ENCODE results near the gene GPR162. TPM values are rescaled to one million over a fixed set of nuclear protein-coding genes. Genes with fewer than 3 reads are reported as not detected.

GPR162 gene
- polyA plus RNA-seq, 6 donors from 2014 or later: not detected

DNA sequence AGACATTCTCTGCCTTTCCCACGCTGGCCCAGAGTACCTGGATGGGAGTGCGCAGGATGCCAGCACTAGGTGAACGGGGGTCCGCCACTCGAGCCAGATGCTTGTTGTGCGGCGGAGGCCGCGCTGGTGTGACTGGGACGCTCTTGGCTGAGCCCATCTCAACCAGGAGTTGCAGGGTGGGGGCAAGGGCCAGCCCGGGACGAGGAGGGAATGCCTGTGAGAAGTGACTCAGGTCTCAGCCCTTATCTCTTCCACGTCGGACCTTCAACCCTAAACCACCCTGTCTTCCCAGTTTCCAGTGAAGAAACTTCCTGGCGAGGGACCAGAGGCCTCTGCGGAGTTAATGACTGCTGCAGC, 29.2 kb downstream of the GPR162 start:
- H3K36me3 Mint-ChIP-seq: peaks cover 2 to 3% of the 10 kb centered on the region in 2 donors
- H3K27me3 Mint-ChIP-seq: no peaks in the 10 kb centered on the region
- H3K27ac Mint-ChIP-seq: peak overlapping the region in 3 of 6 donors; percentile 81 to 100 (median 98)
- peak overlapping the region in 4 of 8 donors; percentile 76 to 99 (median 86) for H3K4me3 Mint-ChIP-seq
- H3K9me3 Mint-ChIP-seq: no peaks in the 10 kb centered on the region
- ATAC-seq (ENCODE audit: low read depth in 2 of 2) (no peak), DNase-seq (no peak)
- peaks cover 22 to 33% (median 30%) of the 10 kb centered on the region in 3 donors for H3K4me1 Mint-ChIP-seq

DNA sequence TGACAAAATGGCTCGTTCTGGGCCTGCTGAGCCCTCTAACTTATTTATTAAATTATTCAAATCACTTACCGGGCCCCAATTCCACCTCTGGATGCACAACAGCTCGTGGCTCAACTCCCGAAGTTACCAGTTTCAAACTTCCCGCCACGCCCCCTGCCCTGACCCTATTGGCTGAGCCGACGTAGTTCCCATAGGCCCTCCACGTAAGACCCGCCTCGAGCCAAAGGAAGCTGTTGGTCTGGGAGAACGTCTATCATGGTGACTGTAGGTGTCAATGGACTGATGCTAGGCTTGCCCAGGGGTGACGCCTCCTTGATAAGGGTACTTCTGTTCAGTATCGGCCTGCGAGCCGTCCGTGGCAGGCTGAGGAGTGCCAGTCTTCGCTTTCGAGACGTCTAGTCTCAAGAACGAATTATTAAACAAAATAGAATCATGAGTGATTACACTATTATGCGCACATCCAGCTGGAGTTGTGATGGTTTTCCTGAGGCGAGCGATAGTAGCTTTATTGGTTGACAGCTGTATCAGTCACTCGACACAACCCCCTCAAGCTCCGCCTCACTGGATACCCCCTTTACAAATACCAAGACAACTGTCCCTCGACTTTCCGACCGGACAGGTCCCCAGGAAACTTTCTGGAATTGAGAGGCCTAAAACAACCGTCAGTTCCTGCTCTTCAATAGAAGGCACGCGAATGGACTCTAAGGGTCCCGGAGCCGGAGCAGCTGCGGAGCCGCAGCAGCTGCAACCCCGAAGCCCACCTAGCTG, 29.7 kb downstream of the GPR162 start, which contains the start of gene CDCA3:
Gene CDCA3, minus strand, starts transcription at position 134 of the 768 bp plus-strand sequence. CDS start 334 bp downstream, outside the sequence.
- Mint-ChIP-seq H3K4me3 (peak within 1 kb of the TSS; percentile 83 to 100 (median 97)), H3K9me3 (no peaks in the 10 kb centered on the region), H3K36me3 (peaks cover 4 to 8% of the 10 kb centered on the region in 2 donors), H3K27ac (peak within 1 kb of the TSS; percentile 81 to 100 (median 100)), H3K27me3 (no peaks in the 10 kb centered on the region), H3K4me1 (peaks cover 22 to 33% (median 32%) of the 10 kb centered on the region in 3 donors)
- peak; percentile 54 to 58 for ATAC-seq (ENCODE audit: low read depth in 2 of 2)
- DNase-seq: peak; percentile 89

DNA sequence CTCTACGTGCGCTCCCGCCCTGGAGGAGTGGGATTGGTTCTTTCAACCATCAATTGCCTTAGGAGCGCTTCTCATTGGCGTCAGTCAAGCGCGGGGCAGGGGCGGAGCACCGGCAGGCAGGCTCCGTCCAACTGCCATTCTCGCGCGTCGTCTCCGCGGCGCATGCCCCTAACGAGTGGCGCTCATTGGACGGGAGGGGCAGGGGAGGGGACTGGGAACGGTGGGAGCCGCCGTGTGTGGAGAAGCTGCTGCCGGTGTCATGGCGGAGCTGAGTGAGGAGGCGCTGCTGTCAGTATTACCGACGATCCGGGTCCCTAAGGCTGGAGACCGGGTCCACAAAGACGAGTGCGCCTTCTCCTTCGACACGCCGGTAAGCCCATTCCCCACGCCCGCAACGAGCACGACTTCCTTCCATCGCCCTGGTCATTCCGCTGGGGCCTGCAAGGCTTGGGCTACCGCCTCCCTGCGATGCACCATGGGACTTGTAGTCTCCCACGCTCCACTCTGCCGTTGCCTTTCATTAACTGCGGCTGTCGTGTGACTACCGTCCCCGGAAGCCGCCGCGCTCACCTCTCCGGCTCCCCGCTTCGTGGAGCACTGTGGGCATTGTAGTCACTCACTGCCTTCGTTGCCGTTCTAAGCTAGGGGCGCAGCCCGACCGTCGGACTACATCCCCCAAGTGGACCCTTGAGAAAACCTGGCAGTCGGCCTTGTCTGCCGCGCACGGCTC, 30.5 kb downstream of the GPR162 start, which contains the start of gene USP5:
Gene USP5, plus strand, starts transcription at position 230 of the 730 bp plus-strand sequence. Its CDS starts 30 bp downstream, at position 260.
- Mint-ChIP-seq H3K4me3 (peak within 1 kb of the TSS; percentile 83 to 100 (median 97)), H3K27me3 (no peaks in the 10 kb centered on the region), H3K4me1 (peaks cover 22 to 33% (median 32%) of the 10 kb centered on the region in 3 donors), H3K9me3 (no peaks in the 10 kb centered on the region), H3K27ac (peak within 1 kb of the TSS; percentile 81 to 100 (median 100)), H3K36me3 (peaks cover 4 to 11% of the 10 kb centered on the region in 2 donors)
- ATAC-seq (ENCODE audit: low read depth in 2 of 2): peak; percentile 75 to 77
- DNase-seq: peak; percentile 98

DNA sequence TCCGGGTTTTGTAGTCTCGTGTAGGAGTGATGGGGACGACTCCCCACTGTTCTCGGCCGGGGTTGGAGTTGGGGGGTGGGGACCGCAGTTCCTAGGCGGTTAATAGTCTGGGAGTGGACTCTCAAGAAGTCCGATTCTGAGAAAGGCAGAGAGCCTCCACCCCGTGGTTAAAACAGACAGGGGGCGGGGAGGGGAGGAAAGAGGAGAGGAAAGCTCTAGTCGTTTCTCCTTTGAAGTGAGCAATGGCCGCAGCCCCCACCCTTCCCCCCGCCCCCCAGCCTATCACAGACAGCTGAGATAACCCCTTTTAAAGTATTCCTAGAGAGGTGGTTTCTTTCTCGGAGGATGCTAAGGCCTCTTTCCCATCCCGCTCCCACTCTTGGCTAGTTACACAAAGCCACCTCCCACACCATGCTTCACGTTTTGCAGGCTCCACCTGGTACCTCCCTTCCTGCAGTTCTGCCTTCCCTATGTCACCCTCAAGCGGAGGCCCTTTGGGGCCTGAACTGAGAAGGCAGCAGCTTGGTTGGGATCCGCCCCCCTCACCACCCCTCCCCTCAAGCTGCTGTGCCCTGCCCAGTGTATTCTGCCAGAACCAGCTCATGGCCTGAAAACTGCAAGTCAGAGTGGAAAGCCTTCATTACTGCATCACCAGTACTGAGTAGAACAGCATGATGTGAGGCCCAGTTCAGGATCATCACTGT, 31.2 kb downstream of the GPR162 start:
- ATAC-seq (ENCODE audit: low read depth in 2 of 2): no peak
- DNase-seq: no peak

DNA sequence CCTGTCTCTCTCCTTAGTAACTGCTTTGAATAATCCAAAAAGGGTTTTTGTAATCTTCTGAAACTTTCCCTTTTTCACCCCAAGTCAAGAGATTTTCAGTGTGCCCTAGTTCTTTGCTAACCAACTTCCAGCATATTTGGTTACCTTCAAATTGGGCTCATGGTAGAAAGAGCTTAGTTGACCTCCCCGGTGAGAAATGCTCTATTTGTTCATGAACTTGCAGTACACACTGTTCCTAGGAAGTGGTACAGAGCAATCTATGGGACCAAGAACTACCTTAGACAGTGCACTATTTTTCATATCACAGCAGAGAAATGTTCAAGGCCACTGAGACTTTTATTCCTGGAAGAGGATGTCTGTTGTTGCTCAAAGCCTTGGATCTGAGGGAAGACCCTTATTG, 32.0 kb downstream of the GPR162 start:
- Mint-ChIP-seq H3K27ac (peak overlapping the region in 2 of 6 donors; percentile 34 to 89), H3K27me3 (no peaks in the 10 kb centered on the region), H3K4me1 (peaks cover 22 to 36% (median 33%) of the 10 kb centered on the region in 3 donors), H3K4me3 (peak overlapping the region in 6 of 8 donors; percentile 23 to 99 (median 62)), H3K36me3 (peaks cover 11 to 23% of the 10 kb centered on the region in 2 donors), H3K9me3 (no peaks in the 10 kb centered on the region)
- DNase-seq (no peak), ATAC-seq (ENCODE audit: low read depth in 2 of 2) (no peak)

More for the DNA sequence above, 31.2 kb downstream of the GPR162 start:
- no peaks in the 10 kb centered on the region for H3K27me3 Mint-ChIP-seq
- peaks cover 6 to 18% of the 10 kb centered on the region in 2 donors for H3K36me3 Mint-ChIP-seq
- H3K4me1 Mint-ChIP-seq: peaks cover 22 to 36% (median 33%) of the 10 kb centered on the region in 3 donors
- H3K4me3 Mint-ChIP-seq: peak overlapping the region; percentile 83 to 100 (median 97)
- peak overlapping the region; percentile 81 to 100 (median 100) for H3K27ac Mint-ChIP-seq
- no peaks in the 10 kb centered on the region for H3K9me3 Mint-ChIP-seq

DNA sequence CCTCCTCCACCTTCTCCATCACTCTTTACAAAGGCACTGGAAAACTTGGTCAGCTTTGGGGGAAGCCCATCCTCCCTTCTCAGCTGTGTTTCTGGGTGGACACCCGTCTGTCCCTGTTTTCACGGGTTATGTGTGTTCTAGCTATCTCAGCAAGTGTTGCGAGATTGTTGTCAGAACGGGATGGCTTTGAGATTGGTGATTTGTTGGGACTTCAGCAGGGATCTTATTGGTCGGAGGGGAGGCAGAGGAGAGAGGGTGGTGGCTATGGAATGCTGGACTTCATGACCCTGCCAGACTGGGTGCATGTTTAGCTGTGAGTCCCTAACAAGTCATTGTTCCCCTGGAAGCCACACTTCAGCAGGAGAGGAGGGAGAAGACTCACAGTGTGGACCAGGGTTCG, 32.4 kb downstream of the GPR162 start:
- DNase-seq: no peak
- peaks cover 22 to 36% (median 33%) of the 10 kb centered on the region in 3 donors for H3K4me1 Mint-ChIP-seq
- no peak for ATAC-seq (ENCODE audit: low read depth in 2 of 2)
- H3K27me3 Mint-ChIP-seq: no peaks in the 10 kb centered on the region
- H3K4me3 Mint-ChIP-seq: peak overlapping the region in 4 of 8 donors; percentile 26 to 99 (median 62)
- no peaks in the 10 kb centered on the region for H3K9me3 Mint-ChIP-seq
- H3K36me3 Mint-ChIP-seq: peaks cover 11 to 23% of the 10 kb centered on the region in 2 donors
- peak overlapping the region in 2 of 6 donors; percentile 63 to 82 for H3K27ac Mint-ChIP-seq

DNA sequence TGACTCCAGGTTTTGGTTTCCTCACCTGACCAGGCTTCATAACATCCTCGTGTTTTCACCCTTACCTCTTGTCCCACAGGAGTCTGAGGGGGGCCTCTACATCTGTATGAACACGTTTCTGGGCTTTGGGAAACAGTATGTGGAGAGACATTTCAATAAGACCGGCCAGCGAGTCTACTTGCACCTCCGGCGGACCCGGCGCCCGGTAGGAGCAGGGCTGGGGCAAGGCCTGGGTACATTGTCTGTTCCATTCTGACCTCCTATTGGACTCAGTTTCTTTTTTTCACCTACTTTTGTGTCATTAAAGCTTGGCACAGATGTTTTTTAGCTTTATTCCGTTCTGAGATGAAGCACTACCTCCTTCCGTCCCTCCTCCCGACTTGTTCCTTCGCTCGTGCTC, 33.7 kb downstream of the GPR162 start:
- ATAC-seq (ENCODE audit: low read depth in 2 of 2): no peak
- Mint-ChIP-seq H3K27ac (no peak overlapping the region), H3K9me3 (no peaks in the 10 kb centered on the region)

DNA sequence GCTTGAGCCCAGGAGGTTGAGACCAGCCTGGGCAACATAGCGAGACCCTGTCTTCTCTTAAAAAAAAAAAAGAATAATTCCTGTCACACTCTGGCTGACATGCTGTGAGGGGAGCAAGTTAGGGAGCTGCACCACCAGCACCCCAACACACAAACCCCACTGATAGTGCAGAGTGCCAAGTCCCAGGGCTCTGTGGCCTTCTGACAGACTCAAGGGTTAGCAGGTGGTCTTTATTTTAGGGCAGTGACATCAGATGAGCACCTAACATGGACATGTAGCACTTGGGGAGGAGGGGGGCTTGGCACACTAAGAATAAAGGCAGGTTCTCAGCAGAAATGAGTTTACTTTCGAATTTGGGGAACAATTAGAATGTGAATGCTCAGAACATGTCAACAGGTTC, 37.2 kb downstream of the GPR162 start:
- Mint-ChIP-seq H3K27ac (no peak overlapping the region), H3K9me3 (no peaks in the 10 kb centered on the region), H3K4me1 (peaks cover 4 to 16% (median 5%) of the 10 kb centered on the region in 3 donors), H3K36me3 (peaks cover 21 to 42% of the 10 kb centered on the region in 2 donors), H3K27me3 (no peaks in the 10 kb centered on the region), H3K4me3 (no peak overlapping the region)
- DNase-seq: no peak
- no peak for ATAC-seq (ENCODE audit: low read depth in 2 of 2)

More for the DNA sequence above, 33.7 kb downstream of the GPR162 start:
- DNase-seq: no peak
- H3K4me1 Mint-ChIP-seq: peaks cover 22 to 30% (median 26%) of the 10 kb centered on the region in 3 donors
- no peaks in the 10 kb centered on the region for H3K27me3 Mint-ChIP-seq
- peaks cover 12 to 23% of the 10 kb centered on the region in 2 donors for H3K36me3 Mint-ChIP-seq
- H3K4me3 Mint-ChIP-seq: peak overlapping the region in 1 of 8 donors; percentile 2

DNA sequence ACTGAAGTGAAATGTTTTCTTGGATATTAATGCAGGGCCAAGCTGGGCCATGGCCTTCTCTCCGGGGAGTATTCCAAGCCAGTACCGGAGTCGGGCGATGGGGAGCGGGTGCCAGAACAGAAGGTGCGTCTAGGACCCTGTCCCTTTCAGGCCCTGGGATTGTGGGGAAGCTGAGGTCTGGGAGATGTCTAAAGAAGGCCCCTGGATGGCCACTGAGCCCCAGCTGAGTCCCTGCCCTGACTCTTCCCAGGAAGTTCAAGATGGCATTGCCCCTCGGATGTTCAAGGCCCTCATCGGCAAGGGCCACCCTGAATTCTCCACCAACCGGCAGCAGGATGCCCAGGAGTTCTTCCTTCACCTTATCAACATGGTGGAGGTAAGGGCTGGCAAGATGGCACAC, 38.5 kb downstream of the GPR162 start:
- DNase-seq: no peak
- Mint-ChIP-seq H3K27ac (no peak overlapping the region), H3K36me3 (peaks cover 27 to 48% of the 10 kb centered on the region in 2 donors), H3K4me3 (no peak overlapping the region), H3K4me1 (peaks cover 0 to 13% (median 0%) of the 10 kb centered on the region in 3 donors), H3K27me3 (no peaks in the 10 kb centered on the region), H3K9me3 (no peaks in the 10 kb centered on the region)
- no peak for ATAC-seq (ENCODE audit: low read depth in 2 of 2)

DNA sequence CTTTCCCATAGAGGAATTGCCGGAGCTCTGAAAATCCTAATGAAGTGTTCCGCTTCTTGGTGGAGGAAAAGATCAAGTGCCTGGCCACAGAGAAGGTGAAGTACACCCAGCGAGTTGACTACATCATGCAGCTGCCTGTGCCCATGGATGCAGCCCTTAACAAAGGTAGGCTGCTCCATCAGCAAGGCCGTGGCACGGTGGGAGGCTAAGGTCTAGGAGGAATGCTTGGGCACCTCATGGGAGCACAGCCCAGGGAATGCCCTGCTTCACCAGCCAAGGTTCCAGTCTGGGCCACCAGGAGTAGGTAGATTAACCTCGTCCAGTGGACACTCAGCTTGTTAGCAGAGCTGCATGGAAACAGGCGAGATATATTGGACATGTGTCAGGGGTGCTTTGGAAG, 39.3 kb downstream of the GPR162 start:
- peaks cover 0 to 11% (median 3%) of the 10 kb centered on the region in 3 donors for H3K4me1 Mint-ChIP-seq
- no peaks in the 10 kb centered on the region for H3K9me3 Mint-ChIP-seq
- no peak overlapping the region for H3K27ac Mint-ChIP-seq
- no peaks in the 10 kb centered on the region for H3K27me3 Mint-ChIP-seq
- H3K36me3 Mint-ChIP-seq: peaks cover 24 to 45% of the 10 kb centered on the region in 2 donors
- ATAC-seq (ENCODE audit: low read depth in 2 of 2) (no peak), DNase-seq (no peak)
- H3K4me3 Mint-ChIP-seq: peak overlapping the region in 1 of 8 donors; percentile 8

DNA sequence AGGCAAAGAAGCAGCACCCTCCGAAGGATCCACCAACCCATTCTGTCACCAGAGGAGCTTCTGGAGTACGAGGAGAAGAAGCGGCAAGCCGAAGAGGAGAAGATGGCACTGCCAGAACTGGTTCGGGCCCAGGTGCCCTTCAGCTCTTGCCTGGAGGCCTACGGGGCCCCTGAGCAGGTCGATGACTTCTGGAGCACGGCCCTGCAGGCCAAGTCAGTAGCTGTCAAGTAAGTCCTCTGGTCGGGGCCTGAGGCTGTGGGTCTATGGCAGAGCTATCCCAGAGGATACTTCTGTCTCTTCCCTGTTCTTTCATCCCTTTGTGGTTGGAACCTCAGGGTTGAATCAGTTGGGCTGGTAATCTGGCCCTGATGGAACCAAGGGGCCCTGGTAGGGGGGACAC, 39.8 kb downstream of the GPR162 start:
- peaks cover 24 to 42% of the 10 kb centered on the region in 2 donors for H3K36me3 Mint-ChIP-seq
- no peak for DNase-seq
- H3K4me3 Mint-ChIP-seq: peak overlapping the region in 1 of 8 donors; percentile 8

DNA sequence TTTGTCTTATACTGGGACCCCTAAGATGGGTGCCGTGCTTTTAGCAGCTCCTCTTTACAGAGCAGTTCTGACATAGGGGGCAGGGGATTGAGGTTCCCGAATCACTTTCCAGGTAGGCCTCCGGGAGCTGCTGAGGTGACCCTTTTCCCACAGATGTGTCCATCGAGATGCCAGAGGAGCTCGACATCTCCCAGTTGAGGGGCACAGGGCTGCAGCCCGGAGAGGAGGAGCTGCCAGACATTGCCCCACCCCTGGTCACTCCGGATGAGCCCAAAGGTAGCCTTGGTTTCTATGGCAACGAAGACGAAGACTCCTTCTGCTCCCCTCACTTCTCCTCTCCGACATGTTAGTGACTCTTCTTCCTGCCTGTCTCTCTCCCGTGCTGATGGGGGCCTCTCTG, 41.4 kb downstream of the GPR162 start:
- peaks cover 1 to 12% (median 7%) of the 10 kb centered on the region in 3 donors for H3K4me1 Mint-ChIP-seq
- H3K9me3 Mint-ChIP-seq: no peaks in the 10 kb centered on the region
- H3K27me3 Mint-ChIP-seq: no peaks in the 10 kb centered on the region
- no peak overlapping the region for H3K4me3 Mint-ChIP-seq
- ATAC-seq (ENCODE audit: low read depth in 2 of 2): no peak
- H3K36me3 Mint-ChIP-seq: peaks cover 20 to 30% of the 10 kb centered on the region in 2 donors
- no peak overlapping the region for H3K27ac Mint-ChIP-seq
- no peak for DNase-seq

More for the DNA sequence above, 39.8 kb downstream of the GPR162 start:
- no peaks in the 10 kb centered on the region for H3K27me3 Mint-ChIP-seq
- no peak for ATAC-seq (ENCODE audit: low read depth in 2 of 2)
- no peaks in the 10 kb centered on the region for H3K9me3 Mint-ChIP-seq
- H3K4me1 Mint-ChIP-seq: peaks cover 0 to 11% (median 4%) of the 10 kb centered on the region in 3 donors
- no peak overlapping the region for H3K27ac Mint-ChIP-seq

All from naive B cell (primary cell).